HepG2 (cell line): Measurements from ENCODE around the gene CARHSP1. TPM values are rescaled to one million over a fixed set of nuclear protein-coding genes. Genes with fewer than 3 reads are reported as not detected.

Source experiments
- CENPX ChIP-seq: sonication (generic); formaldehyde crosslinking; IDR thresholded peaks from 2 replicates; pipeline ENCODE4 v1.9.0; 2021; ENCODE audit warnings: mild to moderate bottlenecking, missing genetic modification reagents, moderate library complexity
- HIVEP1 ChIP-seq: sonication (generic); formaldehyde crosslinking; IDR thresholded peaks from 2 replicates; pipeline ENCODE4 v1.4.0; 2020; ENCODE audit warnings: mild to moderate bottlenecking, missing genetic modification reagents
- HMGA1 ChIP-seq: sonication (generic); formaldehyde crosslinking; conservative IDR thresholded peaks from 2 replicates; pipeline ENCODE4 v1.4.0; 2020; ENCODE audit warnings: missing genetic modification reagents
- NKX3-1 ChIP-seq: sonication (generic); formaldehyde crosslinking; IDR thresholded peaks from 2 replicates; pipeline ENCODE4 v1.5.0; 2020; ENCODE audit warnings: missing genetic modification reagents
- PTBP1 ChIP-seq: fragments of 200-400 bp; formaldehyde crosslinking; IDR thresholded peaks from 2 replicates; pipeline ENCODE4 v1.6.1; 2018; ENCODE audit warnings: low read length, low read depth; ENCODE audit not compliant: poor library complexity, severe bottlenecking
- ZNF24 ChIP-seq: fragments of 450-650 bp; IDR thresholded peaks from 2 replicates; pipeline ENCODE4 v1.6.1; 2017; ENCODE audit warnings: antibody characterized with exemption, mild to moderate bottlenecking
- ZNF562 ChIP-seq: sonication (generic); formaldehyde crosslinking; IDR thresholded peaks from 2 replicates; pipeline ENCODE4 v1.8.0; 2022; ENCODE audit warnings: missing genetic modification reagents, borderline replicate concordance
- ZNF670 ChIP-seq: sonication (generic); formaldehyde crosslinking; IDR thresholded peaks from 2 replicates; pipeline ENCODE4 v1.8.0; 2022; ENCODE audit warnings: mild to moderate bottlenecking, missing genetic modification reagents, borderline replicate concordance
- ZSCAN31 ChIP-seq: sonication (generic); formaldehyde crosslinking; IDR thresholded peaks from 2 replicates; pipeline ENCODE4 v1.5.0; 2020; ENCODE audit warnings: low read depth, mild to moderate bottlenecking, missing genetic modification reagents
- polyA plus RNA-seq, 8 experiments: library from polyadenylated mRNA; depleted of rRNA in 3 of 8; stranded (reverse) in 7 of 8; unstranded in 1 of 8; fragments of >200 nt; fragmentation: Illumina TruSeq in 4 of 8; extraction: Trizol in 4 of 8; gene quantifications; 2 replicates each; pipeline versions ENCODE4 v1.2.1 to v1.2.3, GENCODE V29; 2011 to 2016; ENCODE audit warnings: low read depth in 4 of 8, missing spikeins in 1 of 8, mixed read lengths in 1 of 8; ENCODE audit not compliant: insufficient read depth in 1 of 8
- total RNA-seq, 5 experiments: library from RNA; depleted of rRNA; stranded (reverse); fragments of >200 nt; fragmentation: Illumina TruSeq; extraction: Trizol; gene quantifications; 2 replicates each; pipeline ENCODE4 v1.2.3, GENCODE V29; 2016; ENCODE audit warnings: low read depth in 1 of 5
- TF ChIP-seq, protein P1 (sequence below): sonication (generic); formaldehyde crosslinking; IDR thresholded peaks from 2 replicates; pipeline ENCODE4 v1.5.0; 2020; ENCODE audit warnings: missing genetic modification reagents
- TF ChIP-seq, protein P2 (sequence below), 2 experiments: fragments of 450-650 bp in 1 of 2; sonication (generic) in 1 of 2; formaldehyde crosslinking in 1 of 2; IDR thresholded peaks; 2 replicates each; pipeline versions ENCODE4 v1.6.1 to v1.8.0; 2016 to 2022; ENCODE audit warnings: antibody characterized with exemption in 1 of 2, mild to moderate bottlenecking in 1 of 2, missing genetic modification reagents in 1 of 2
- TF ChIP-seq, protein P3 (sequence below): sonication (generic); formaldehyde crosslinking; IDR thresholded peaks from 2 replicates; pipeline ENCODE4 v1.4.0; 2020; ENCODE audit warnings: low read depth, missing genetic modification reagents
- TF ChIP-seq, protein P4 (sequence below): sonication (generic); formaldehyde crosslinking; IDR thresholded peaks from 2 replicates; pipeline ENCODE4 v1.4.0; 2020; ENCODE audit warnings: missing genetic modification reagents

The CARHSP1 gene
- total and polyA plus RNA-seq, 2 of the 13 experiments (the other 11 are each of a cell fraction or from before 2014, with no cell fraction given): 173 to 345 TPM

DNA sequence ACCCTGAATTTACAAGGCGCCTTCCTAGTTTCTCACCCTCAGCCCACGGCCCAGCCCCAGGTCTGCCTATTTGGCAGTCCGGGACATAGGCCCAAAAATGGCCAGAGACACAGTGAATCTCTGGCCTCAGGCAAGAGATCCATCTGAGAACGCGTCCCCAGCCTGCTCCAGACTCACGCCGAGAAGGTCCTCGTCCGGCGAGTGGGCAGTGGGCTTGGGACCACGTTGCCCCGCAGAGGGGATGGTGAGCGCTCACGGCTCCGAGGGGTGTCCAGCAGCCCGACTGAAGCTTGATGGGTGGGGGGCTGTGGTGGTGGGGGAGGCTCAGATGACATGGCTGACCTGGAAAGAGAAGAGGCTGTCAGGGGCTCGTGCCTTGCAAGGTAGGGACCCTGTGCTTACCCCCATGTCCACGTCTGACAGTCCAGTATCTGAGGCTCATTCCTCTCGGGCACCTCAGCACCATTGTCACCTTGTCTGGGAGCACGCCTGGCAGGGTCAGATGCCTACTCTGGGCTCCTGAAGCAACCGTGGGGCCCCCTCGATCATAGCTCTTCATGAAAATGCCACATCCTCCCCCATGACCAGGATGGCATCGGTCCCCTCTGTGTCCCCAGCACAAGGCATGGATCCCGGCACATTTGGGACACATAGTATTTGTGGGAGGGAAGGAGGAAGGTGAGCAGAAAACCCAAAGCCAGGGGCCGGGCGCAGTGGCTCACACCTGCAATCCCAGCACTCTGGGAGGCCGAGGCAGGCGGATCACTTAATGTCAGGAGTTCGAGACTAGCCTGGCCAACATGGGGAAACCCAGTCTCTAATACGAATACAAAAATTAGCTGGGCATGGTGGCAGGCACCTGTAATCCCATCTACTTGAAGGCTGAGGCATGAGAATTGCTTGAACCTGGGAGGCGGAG, 9.6 kb downstream of the CARHSP1 start (continued):
- TF ChIP-seq NKX3-1 (CRISPR knock-in tag) (no peak), ZNF562 (CRISPR knock-in tag) (no peak), PTBP1 (peak; percentile 84), ZNF670 (CRISPR knock-in tag) (no peak), CENPX (CRISPR knock-in tag) (no peak), HMGA1 (CRISPR knock-in tag) (no peak), ZSCAN31 (CRISPR knock-in tag) (no peak), HIVEP1 (CRISPR knock-in tag) (no peak), ZNF24 (no peak)
- TF ChIP-seq, protein P1, sequence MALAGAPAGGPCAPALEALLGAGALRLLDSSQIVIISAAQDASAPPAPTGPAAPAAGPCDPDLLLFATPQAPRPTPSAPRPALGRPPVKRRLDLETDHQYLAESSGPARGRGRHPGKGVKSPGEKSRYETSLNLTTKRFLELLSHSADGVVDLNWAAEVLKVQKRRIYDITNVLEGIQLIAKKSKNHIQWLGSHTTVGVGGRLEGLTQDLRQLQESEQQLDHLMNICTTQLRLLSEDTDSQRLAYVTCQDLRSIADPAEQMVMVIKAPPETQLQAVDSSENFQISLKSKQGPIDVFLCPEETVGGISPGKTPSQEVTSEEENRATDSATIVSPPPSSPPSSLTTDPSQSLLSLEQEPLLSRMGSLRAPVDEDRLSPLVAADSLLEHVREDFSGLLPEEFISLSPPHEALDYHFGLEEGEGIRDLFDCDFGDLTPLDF: no peak
- TF ChIP-seq, protein P2, sequence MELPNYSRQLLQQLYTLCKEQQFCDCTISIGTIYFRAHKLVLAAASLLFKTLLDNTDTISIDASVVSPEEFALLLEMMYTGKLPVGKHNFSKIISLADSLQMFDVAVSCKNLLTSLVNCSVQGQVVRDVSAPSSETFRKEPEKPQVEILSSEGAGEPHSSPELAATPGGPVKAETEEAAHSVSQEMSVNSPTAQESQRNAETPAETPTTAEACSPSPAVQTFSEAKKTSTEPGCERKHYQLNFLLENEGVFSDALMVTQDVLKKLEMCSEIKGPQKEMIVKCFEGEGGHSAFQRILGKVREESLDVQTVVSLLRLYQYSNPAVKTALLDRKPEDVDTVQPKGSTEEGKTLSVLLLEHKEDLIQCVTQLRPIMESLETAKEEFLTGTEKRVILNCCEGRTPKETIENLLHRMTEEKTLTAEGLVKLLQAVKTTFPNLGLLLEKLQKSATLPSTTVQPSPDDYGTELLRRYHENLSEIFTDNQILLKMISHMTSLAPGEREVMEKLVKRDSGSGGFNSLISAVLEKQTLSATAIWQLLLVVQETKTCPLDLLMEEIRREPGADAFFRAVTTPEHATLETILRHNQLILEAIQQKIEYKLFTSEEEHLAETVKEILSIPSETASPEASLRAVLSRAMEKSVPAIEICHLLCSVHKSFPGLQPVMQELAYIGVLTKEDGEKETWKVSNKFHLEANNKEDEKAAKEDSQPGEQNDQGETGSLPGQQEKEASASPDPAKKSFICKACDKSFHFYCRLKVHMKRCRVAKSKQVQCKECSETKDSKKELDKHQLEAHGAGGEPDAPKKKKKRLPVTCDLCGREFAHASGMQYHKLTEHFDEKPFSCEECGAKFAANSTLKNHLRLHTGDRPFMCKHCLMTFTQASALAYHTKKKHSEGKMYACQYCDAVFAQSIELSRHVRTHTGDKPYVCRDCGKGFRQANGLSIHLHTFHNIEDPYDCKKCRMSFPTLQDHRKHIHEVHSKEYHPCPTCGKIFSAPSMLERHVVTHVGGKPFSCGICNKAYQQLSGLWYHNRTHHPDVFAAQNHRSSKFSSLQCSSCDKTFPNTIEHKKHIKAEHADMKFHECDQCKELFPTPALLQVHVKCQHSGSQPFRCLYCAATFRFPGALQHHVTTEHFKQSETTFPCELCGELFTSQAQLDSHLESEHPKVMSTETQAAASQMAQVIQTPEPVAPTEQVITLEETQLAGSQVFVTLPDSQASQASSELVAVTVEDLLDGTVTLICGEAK (IDR thresholded peaks at IDR 0.05): no peak
- TF ChIP-seq, protein P2 (CRISPR knock-in tag; IDR thresholded peaks at IDR 0.05): no peak
- TF ChIP-seq, protein P3, sequence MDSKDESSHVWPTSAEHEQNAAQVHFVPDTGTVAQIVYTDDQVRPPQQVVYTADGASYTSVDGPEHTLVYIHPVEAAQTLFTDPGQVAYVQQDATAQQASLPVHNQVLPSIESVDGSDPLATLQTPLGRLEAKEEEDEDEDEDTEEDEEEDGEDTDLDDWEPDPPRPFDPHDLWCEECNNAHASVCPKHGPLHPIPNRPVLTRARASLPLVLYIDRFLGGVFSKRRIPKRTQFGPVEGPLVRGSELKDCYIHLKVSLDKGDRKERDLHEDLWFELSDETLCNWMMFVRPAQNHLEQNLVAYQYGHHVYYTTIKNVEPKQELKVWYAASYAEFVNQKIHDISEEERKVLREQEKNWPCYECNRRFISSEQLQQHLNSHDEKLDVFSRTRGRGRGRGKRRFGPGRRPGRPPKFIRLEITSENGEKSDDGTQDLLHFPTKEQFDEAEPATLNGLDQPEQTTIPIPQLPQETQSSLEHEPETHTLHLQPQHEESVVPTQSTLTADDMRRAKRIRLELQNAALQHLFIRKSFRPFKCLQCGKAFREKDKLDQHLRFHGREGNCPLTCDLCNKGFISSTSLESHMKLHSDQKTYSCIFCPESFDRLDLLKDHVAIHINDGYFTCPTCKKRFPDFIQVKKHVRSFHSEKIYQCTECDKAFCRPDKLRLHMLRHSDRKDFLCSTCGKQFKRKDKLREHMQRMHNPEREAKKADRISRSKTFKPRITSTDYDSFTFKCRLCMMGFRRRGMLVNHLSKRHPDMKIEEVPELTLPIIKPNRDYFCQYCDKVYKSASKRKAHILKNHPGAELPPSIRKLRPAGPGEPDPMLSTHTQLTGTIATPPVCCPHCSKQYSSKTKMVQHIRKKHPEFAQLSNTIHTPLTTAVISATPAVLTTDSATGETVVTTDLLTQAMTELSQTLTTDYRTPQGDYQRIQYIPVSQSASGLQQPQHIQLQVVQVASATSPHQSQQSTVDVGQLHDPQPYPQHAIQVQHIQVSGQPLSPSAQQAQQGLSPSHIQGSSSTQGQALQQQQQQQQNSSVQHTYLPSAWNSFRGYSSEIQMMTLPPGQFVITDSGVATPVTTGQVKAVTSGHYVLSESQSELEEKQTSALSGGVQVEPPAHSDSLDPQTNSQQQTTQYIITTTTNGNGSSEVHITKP (CRISPR knock-in tag): no peak
- TF ChIP-seq, protein P4, sequence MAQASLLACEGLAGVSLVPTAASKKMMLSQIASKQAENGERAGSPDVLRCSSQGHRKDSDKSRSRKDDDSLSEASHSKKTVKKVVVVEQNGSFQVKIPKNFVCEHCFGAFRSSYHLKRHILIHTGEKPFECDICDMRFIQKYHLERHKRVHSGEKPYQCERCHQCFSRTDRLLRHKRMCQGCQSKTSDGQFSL (CRISPR knock-in tag): no peak
